Measurements from ENCODE around the gene SMIM5.
"Not testable (repeated sequence)": the region's sequence is repeated elsewhere in the genome, so short reads cannot be mapped to it uniquely, and the experiment has no call there.

SMIM5 gene

GRCh38 chr17:75632863-75633485, at the start of gene SMIM5:
Gene SMIM5 (plus strand): TSS chr17:75633434. CDS start chr17:75640202, 6,768 bp downstream.
- DNase-seq = no peak

- no peak for DNase-seq
These were observed 48.4 kb upstream of the SMIM5 start for GRCh38 chr17:75584849-75585175.

- no peak for DNase-seq
These were observed 45.3 kb upstream of the SMIM5 start, which contains the start of gene MYO15B for GRCh38 chr17:75587675-75588595. Gene MYO15B (plus strand): TSS chr17:75587800. CDS start chr17:75588058, 258 bp downstream.

- no peak for DNase-seq
These were observed 44.6 kb upstream of the SMIM5 start for GRCh38 chr17:75588596-75589011.

- DNase-seq = peak; percentile 21
These were observed 44.0 kb upstream of the SMIM5 start for GRCh38 chr17:75589012-75589918.

- no peak for DNase-seq
These were observed 43.3 kb upstream of the SMIM5 start for GRCh38 chr17:75589919-75590303.

- no peak for DNase-seq
These were observed 42.9 kb upstream of the SMIM5 start for GRCh38 chr17:75590314-75590761.

- no peak for DNase-seq
These were observed 42.1 kb upstream of the SMIM5 start for GRCh38 chr17:75590849-75591721.

- DNase-seq = no peak
These were observed 41.4 kb upstream of the SMIM5 start for GRCh38 chr17:75591722-75592302.

GRCh38 chr17:75592348-75593020, 40.8 kb upstream of the SMIM5 start:
- DNase-seq = no peak

- not testable (repeated sequence) for DNase-seq
These were observed 39.8 kb upstream of the SMIM5 start for GRCh38 chr17:75593430-75593829.

- DNase-seq = no peak
These were observed 38.5 kb upstream of the SMIM5 start for GRCh38 chr17:75594499-75595283.

GRCh38 chr17:75595284-75595919, 37.8 kb upstream of the SMIM5 start:
- no peak for DNase-seq

GRCh38 chr17:75595920-75596313, 37.3 kb upstream of the SMIM5 start:
- DNase-seq = no peak

- no peak for DNase-seq
These were observed 36.7 kb upstream of the SMIM5 start for GRCh38 chr17:75596320-75597087.

GRCh38 chr17:75601057-75601987, 31.9 kb upstream of the SMIM5 start:
- no peak for DNase-seq

- DNase-seq = no peak
These were observed 30.6 kb upstream of the SMIM5 start for GRCh38 chr17:75602644-75603043.

- DNase-seq = no peak
These were observed 30.1 kb upstream of the SMIM5 start for GRCh38 chr17:75603123-75603522.

All from NCI-H1417 treated with DMSO at 0.1 percent for 48 hours (cell line).